GM21381 (cell line): ENCODE results near the gene MAPRE2.

Source experiments
- ATAC-seq: cut with Tn5 transposase; IDR thresholded peaks from one replicate; pipeline ENCODE4 v1.9.1; 2021; ENCODE audit warnings: mild to moderate bottlenecking, moderate library complexity; ENCODE audit not compliant: unreplicated experiment

The MAPRE2 gene

DNA sequence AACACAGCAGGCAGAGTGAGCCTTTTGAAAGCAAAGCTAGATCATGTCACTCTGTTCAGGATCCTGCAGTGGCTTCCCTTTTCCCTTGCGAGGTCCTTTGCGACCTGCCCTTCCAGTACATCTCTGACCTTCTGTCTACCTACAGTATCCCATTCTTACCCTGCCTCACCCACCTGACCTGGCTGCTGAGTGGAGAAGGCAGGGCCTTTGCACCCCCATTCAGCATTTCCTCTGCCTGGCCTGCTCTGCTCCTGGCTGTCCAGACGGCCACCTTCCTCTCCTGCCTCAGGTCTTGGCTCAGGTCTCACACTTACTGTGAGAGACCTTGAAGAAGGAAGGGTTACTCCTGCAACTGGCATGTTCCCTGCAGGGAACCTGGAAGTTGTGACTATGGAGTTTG lies 77.4 kb downstream of the MAPRE2 start:
- ATAC-seq = no peak

GRCh38 chr18:35121038-35121437 lies 79.8 kb downstream of the MAPRE2 start:
- ATAC-seq = no peak

GRCh38 chr18:35121531-35121930 lies 80.3 kb downstream of the MAPRE2 start:
- ATAC-seq = no peak

DNA sequence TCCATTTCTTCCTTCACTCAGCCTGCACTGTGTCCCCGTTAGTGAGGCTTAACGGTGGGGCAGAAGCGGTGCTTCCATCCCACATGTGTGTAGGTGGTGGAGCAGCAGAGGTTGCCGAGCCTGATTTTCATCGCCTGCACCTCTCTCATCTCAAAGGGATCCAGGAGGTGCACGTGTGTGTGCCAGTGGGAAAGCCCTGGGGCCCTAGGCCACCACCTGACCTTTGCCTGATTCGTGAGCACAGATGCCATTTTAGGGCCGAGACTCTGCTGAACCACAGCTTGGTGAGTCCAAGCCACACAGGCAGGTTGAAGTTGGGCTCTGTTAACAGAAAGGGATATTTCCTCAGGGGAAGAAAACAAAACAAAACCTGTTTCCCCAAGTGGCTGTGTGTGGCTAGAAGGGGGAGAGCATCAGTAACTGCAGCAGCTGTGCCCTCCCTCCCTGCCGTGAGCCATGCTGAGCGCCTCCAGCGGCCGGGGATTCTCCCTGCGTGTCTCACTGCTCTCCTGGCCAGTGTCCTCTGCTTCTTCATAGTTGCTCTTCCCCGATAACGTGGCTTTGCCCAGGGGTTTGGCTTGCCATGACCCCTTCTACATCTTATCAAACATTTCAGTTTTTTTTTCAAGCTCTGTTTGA lies 81.5 kb downstream of the MAPRE2 start:
- ATAC-seq = peak; percentile 72

- ATAC-seq = no peak
Measured at GRCh38 chr18:35123811-35124210, 82.6 kb downstream of the MAPRE2 start.

DNA sequence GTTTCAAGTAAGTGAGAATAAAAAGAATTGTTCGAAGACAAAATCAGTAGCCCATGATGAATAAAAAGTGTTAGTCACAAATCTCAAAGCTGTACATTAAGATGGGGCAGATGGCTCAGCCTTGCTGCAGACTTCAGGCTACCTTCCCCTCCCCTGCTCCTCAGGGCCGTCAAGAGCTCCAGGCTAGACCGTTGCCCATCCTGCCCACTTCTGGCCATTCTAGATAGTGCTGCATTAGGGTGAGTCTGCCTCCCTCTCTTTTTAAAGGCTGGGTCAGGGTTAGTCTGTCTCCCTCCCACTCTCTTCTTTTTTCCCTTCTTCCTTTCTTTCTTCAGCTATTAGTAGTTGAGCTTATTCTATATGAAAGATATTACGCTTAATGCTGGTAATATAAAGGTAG lies 86.0 kb downstream of the MAPRE2 start:
- ATAC-seq = no peak

DNA sequence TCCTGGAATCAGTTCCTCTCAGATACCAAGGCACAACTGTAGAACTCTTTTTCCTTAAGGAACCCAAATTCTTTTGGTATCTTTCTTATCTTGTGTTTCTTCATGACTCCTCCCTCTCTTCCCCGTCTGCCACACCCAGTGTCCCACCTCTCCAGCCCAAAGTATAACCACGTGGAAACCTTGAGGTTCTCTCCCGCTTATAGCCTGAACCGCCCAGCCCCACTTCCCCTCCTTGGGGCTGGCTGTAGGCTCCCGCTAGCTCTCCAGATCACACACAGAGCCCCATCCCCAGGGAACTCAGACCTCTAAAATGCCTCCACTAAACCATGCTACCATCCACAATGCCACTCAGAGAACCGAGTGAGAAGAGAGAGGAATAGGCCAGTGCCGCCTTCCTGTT lies 87.5 kb downstream of the MAPRE2 start:
- ATAC-seq = no peak

DNA sequence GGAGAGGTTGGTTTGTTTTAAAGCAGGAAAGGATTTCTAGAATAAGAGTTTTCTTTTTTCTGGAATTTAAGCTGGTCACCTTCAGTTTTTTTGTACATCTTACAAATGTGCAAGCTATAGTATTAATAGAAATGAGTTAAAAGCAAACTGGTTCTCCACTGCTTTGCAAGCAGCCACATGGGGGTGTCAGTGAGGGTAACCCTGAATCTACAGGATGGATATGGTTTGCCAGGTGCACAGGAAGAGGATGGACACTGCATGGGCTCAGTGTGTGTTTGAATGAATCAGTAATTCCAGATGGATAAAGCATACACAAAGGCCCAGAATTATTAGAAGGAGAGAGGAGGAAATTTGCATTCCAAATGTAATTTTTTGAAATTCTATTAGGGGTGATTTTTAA lies 89.0 kb downstream of the MAPRE2 start:
- no peak for ATAC-seq

GRCh38 chr18:35131387-35132020 lies 90.3 kb downstream of the MAPRE2 start:
- ATAC-seq = no peak

GRCh38 chr18:35132021-35132902 lies 91.0 kb downstream of the MAPRE2 start:
- no peak for ATAC-seq

DNA sequence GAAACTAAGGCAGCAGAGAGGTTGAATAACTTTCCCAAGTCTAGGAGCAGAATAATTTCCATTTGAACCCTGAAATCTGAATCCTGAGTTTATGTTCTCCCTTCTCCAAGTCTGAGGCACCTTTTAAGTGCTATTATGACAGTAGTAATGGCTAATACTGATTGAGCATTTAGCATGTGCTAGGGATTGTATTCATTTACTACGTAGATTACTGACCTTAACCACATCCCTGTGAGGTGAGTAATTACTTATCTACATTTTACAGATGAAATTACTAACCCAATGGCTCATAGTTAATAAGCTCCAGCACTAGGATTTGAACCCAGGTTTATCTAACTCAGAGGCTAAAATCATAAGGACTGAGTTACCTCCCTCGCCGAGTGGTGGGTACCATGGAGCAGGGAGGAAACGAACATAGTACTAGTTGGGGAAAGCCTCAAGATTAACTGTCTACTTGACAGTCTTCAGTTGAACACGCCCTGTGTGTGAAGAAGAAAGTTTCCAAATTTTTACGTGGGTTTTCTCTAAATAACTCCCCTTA lies 93.0 kb downstream of the MAPRE2 start:
- no peak for ATAC-seq

GRCh38 chr18:35134791-35135531 lies 93.7 kb downstream of the MAPRE2 start:
- ATAC-seq = no peak

- ATAC-seq = no peak
Measured at GRCh38 chr18:35136248-35136647, 95.0 kb downstream of the MAPRE2 start.

DNA sequence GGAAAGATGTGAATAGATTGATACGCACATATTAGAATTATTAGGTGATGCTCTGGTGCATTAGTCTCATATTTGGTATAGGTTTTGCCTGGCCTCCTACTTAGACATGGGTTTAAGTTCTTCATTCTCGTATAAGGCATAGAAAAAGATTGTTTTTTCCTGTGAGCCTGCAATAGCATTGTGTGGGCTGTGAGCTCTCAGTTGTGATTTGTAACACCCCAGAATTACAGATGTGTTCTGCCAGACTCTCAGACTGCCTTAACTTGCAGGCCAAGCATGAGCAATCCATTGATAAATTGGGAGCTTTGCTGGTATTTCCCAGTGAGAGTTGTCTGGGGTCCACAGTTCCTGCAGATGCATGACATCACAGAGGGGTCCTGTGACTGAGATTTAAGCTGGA lies 95.7 kb downstream of the MAPRE2 start:
- no peak for ATAC-seq

DNA sequence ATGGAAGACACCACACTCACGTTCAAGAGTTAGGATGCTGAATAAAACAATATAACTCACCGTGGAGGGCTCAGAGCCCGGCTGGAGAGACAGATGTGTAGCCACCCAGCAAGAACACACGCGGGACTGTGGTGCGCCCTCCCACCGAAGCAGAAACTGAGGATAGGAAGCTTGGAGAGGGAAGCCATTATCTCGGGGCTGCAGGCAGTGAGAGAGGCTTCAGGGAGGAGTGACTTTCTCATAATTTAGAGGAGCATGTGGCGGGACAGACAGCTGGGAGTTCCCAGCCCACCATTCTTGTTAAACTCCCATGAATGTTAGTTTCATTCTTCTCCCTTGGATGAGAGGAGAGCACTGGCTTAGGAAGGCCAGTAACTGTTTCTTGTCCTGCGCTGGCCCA lies 96.4 kb downstream of the MAPRE2 start:
- ATAC-seq = no peak

GRCh38 chr18:35138773-35139172 lies 97.6 kb downstream of the MAPRE2 start:
- no peak for ATAC-seq

DNA sequence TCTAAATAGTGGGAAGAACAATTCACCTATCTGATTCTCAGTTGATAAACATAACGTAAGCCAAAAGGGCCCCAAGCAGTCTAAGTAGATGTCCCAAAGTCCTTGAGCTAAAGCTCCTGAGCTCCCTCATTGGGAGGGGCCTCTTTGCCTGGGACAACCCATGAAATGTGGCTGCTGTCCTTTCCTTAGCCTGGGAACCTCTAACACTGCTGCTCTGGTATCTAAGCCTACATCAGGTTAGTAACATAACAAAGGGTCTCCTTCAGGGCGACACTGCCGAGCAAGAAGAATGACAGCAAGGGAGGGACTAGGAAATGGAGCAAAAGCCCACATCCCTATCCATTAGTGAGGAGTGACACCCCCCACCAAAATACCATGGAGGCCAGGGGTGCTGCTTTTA lies 98.3 kb downstream of the MAPRE2 start:
- ATAC-seq = no peak

- ATAC-seq = no peak
Measured at GRCh38 chr18:35141077-35141476, 99.9 kb downstream of the MAPRE2 start.

GRCh38 chr18:35141567-35142274 lies 100.5 kb downstream of the MAPRE2 start:
- ATAC-seq = no peak

DNA sequence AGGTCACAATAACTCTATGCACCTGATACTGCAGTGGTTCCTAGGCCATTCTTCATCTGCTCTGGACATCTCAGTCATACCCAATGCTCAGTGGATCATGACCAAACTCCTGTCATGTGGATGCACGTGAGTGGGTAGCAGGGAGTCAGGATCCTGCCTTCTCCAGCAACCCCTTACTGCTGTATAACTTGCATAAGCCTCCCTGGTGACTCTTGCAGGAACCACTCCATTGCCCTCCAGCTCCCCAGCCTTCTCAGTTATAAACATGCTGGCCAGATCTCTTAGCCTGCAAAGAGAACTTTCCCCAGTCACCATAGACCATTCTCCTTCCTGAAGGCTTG lies 101.0 kb downstream of the MAPRE2 start:
- ATAC-seq = no peak
